NCI-H748 treated with DMSO at 0.1 percent for 48 hours (cell line): ENCODE results near the gene PTPN2.

Experiments used
- DNase-seq: peaks from one replicate; lab custom pipeline; 2025; lab: John Stamatoyannopoulos, UW

PTPN2 gene

DNA sequence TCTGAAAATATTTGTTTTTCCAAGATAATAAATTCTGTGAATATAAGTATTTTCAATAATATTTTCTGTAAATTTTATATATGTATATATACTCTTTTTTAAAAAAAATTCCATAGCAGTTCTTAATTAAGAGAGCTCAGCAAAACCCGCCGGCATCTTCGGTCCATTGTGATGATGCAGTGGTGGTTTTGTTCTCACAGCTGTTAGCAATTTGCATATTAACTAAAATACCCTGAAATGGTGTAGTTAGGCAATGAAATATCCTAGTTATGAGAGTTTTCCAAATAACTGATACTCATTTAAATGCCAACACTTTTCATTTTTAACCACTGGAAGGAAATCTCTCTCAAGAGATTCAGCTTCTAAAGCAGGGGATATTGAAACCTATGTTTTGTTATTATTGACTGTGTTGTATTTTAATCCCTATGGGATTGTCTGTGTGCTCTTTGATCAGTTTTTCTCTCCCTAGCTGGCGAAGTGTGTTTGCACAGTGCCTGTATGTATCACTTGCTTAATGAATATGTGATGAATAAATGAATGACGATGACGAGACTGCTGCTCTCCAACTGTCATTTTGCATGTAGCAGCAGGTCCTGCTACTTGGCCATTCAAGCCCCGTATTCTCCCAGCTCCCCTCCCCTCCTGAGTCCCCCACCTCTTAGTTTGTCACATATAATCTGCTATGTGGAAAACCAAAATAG, 138.8 kb downstream of the PTPN2 start:
- DNase-seq, result no peak

DNA sequence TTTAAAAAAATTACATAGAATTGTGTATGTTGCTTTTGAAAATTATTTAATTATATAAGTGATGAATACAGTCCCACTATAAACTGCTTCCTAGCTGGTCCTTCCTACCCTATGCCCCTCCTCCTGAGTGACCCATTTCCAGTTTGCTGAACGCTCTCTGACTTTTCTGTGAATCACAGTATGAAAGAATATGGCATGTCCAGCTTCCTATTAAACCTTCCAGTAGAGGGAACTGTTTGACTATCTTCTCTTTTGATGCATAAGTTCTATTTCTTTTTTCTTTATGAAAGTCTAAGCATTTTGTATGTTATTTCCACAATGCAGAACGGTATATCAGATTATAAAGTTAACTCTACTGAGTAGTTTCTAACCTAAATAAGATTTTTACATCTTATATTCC, 139.9 kb downstream of the PTPN2 start:
- peak; percentile 35 for DNase-seq

DNA sequence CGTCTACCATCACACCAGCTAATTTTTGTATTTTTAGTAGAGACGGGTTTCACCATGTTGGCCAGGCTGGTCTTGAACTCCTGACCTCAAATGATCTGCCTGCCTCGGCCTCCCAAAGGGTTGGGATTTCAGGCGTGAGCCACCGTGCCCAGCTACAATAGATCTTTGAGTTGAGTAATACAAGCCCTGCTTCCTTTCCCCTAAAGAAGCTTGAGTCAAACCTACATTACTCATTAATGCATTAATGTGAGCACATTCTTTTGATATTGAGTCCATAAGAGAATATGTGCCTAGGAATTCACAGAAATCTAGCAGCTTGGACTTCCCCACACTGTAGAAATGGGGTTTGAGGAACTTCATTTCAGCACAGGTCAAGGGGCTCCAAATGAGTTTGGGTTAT, 141.6 kb downstream of the PTPN2 start:
- DNase-seq, result no peak
